Measurements from ENCODE around the gene ATG9B.

GRCh38 chr7:151023232-151023631 lies 1.1 kb downstream of the ATG9B start:
- TF ChIP-seq, protein P1, sequence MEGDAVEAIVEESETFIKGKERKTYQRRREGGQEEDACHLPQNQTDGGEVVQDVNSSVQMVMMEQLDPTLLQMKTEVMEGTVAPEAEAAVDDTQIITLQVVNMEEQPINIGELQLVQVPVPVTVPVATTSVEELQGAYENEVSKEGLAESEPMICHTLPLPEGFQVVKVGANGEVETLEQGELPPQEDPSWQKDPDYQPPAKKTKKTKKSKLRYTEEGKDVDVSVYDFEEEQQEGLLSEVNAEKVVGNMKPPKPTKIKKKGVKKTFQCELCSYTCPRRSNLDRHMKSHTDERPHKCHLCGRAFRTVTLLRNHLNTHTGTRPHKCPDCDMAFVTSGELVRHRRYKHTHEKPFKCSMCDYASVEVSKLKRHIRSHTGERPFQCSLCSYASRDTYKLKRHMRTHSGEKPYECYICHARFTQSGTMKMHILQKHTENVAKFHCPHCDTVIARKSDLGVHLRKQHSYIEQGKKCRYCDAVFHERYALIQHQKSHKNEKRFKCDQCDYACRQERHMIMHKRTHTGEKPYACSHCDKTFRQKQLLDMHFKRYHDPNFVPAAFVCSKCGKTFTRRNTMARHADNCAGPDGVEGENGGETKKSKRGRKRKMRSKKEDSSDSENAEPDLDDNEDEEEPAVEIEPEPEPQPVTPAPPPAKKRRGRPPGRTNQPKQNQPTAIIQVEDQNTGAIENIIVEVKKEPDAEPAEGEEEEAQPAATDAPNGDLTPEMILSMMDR (IDR thresholded peaks at IDR 0.05) = no peak
- no peak for TF ChIP-seq POLR2A (IDR thresholded peaks at IDR 0.05)
